ENCODE measurements around the gene FGFR3.

The FGFR3 gene

DNA sequence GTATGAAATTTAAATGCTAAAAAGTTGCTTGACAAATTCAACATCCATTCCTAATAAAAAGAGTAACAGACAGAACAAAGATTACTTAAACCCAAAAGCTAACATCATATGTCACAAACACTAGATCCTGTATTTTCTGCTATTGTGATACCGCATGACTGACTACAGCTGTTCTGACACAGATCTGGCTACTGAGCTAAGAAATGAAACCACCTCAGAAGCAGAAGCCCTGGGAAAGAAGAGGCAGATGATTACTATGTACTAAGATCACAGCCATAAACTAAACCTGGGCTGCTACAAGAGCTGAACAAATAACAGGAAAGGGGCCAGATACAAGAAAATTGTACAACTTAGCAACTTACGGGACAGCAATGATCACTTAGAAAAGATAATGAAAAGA is 53.5 kb downstream of the FGFR3 start:
- DNase-seq = no peak

DNA sequence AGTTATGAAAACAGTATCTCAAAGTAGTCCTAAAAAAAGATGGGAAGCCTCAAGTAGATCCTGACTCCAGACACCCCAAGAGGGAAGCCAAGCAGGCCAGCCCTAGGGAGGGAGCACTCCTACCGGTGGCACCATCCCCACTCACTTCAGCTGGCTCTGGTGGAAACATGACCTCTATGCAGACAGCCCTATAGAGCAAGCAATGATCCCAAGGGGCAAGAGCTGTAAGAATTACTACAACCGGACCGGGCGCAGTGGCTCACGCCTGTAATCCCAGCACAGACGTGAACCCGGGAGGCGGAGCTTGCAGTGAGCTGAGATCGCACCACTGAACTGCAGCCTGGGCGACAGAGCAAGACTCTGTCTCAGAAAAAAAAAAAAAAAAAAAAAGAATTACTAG is 57.2 kb downstream of the FGFR3 start:
- DNase-seq = no peak

- DNase-seq = no peak
Measured at GRCh38 chr4:1851160-1851559, 58.1 kb downstream of the FGFR3 start.

- no peak for DNase-seq
Measured at GRCh38 chr4:1851575-1852410, 58.7 kb downstream of the FGFR3 start.

- DNase-seq = no peak
Measured at GRCh38 chr4:1852904-1853623, 60.0 kb downstream of the FGFR3 start.

DNA sequence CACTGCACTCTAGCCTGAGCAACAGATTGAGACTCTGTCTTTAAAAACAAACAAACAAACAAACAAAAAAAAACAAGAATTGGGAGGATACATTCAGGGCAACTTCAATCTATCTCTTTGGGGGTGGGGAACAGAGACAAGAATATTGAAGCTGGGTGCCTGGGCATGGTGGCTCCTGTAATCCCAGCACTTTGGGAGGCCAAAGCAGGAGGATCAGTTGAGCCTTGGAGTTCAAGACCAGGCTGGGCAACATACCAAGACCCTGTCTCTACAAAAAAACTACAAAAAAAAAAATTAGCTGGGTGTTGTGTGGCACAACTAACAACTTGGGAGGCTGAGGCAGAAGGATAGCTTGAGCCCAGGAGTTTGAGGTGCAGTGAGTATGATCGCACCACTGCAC is 61.7 kb downstream of the FGFR3 start:
- DNase-seq = no peak

- no peak for DNase-seq
Measured at GRCh38 chr4:1855333-1856070, 62.4 kb downstream of the FGFR3 start.

GRCh38 chr4:1856071-1856942 is 63.2 kb downstream of the FGFR3 start, which contains the start of gene LETM1:
TSS of gene LETM1 (minus strand) at chr4:1856156. CDS start at chr4:1855950, 206 bp downstream.
- DNase-seq = peak; percentile 56

DNA sequence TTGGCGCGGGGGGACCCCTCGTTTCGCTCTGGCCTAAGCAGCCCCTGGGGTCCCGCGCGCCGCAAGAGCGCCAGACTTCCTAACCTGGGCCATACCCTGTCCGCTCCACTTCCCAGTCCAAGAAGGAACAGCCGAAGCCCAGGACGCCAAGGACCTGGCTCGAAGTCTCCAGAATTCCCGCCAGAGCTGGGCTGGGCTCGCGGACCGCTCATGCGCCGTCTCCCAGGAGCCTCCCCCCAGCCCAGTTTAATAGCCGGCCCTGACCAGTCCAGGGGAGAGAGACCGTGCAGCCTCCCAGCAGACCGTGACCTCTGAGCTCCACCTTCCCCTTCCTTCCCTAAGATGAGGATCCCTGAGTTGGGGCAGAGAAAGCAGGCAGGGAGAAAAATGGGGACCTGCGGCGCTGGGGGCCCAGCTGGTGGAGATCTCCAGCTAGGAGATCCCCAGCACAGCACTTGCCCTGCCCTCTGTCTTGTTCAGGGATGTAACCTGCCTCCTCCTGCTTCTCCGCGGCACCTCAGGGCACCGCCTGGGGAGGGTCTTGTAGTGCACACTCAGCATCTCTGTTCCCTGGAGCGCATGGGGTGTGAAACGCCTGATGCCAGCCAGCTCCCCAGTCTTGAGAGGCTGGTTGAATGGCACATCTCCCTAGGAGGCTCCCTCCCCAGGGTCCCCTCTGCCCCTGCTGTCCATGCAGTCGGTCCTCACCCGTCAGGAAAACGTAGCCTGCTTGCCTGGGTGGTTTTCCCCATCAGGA is 64.0 kb downstream of the FGFR3 start:
- DNase-seq = no peak

DNA sequence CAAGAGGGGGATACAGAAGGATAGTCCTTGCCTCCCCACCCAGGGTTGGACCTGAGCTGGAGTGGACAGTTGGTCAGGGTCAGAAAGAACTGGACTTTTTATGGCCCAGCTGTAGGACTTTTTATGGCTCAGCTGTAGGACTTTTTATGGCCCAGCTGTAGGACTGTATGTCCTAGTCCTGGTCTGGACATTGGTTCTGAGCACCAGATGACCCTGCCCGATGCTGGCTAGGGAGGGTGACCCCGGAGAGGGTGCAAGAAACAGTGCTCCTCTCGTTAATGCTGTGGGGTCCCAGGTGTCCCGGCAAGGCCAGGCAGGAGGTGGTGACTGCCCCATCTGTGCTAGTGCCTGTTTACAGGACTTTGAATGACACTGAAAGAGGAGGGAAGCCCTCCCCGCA is 64.8 kb downstream of the FGFR3 start:
- no peak for DNase-seq

Measured in NCI-H524 treated with DMSO at 0.1 percent for 48 hours (cell line).